NCI-H1930 (cell line): ENCODE data around the gene LEUTX.
"Not testable (repeated sequence)": the region's sequence is repeated elsewhere in the genome, so short reads cannot be mapped to it uniquely, and the experiment has no call there.

Source experiments
- DNase-seq, 2 experiments: peaks; one replicate each; lab custom pipeline; 2025; lab: John Stamatoyannopoulos, UW

The LEUTX gene, protein sequence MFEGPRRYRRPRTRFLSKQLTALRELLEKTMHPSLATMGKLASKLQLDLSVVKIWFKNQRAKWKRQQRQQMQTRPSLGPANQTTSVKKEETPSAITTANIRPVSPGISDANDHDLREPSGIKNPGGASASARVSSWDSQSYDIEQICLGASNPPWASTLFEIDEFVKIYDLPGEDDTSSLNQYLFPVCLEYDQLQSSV

DNA sequence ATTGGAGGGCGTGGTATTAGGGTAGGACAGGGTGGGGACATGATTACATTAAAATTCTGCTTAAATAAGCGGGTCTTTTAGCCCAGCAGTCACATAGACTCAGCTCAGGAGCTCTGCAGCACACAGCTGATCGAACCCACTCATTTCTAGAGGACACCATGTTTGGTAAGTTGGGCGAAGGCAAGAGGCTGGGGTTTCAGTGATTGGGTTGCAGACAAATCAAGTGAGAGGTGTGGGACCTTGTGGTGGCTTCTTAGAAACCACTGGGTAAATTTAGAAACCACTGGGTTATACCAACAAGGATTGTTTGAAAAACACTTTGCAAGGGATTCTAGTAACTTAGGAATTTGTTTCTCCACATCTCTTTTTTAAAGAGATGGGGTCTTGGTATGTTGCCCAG, at the start of gene LEUTX:
Gene LEUTX (plus strand): TSS at position 92 of the 400 bp plus-strand sequence. CDS start 67 bp downstream, at position 159.
- no peak for DNase-seq

GRCh38 chr19:39729594-39729993, 49.1 kb upstream of the LEUTX start:
- DNase-seq = no peak

DNA sequence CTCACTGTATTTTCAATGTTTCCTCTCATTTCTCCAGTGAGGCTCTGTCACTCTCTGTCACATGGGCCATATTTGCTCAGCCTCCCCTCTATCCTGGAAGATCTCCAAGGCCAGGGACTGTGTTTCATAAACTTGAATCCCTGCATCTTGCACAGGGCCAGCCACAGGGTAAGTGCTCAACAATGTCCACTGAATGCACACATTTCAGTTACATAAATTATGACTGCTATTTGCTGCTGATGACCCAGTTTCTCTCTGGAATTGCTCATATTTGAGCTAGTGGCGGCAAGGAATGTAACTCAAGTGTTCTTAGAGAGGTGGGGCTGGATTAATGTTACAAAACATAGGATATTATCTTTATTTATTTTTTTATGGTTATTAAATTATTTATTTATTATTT, 47.0 kb upstream of the LEUTX start:
- no peak for DNase-seq

DNA sequence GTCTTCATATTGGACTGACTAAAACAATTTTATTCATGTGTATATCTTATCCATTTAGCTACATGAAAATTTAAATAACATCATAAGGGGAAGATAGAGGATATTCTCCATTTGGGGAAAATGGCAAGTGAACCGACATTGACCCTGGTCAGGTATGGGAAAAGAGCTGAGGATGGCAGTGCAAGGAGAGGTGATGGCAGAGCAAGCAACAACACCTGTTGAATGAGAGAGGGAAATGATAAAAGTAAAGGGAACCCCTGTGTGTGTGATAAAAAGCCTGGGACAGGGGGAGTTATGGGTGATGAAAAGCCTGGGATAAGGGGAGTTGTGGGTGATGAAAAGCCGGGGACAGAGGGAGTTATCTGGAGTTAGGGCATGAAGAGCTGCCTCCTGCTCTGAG, 44.8 kb upstream of the LEUTX start:
- no peak for DNase-seq

DNA sequence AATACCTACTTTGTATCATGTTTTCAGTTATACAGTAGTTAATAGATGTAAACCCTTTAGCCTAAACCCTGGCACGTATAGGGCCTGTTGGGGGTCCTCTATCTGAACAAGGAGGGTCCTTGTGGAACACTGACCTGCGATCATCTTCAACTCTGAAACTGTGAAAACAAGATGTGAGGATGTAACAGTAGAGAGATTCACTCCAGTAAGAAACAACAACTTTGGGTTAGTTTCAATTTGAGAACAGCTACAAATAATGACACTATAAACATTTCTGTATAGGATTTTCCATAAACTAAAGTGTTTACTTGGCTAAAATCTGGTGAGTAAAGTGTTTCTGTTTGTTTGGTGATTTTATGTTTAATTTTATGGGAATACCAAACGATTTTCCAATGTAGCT, 43.0 kb upstream of the LEUTX start:
- no peak for DNase-seq

GRCh38 chr19:39736088-39736487, 42.6 kb upstream of the LEUTX start:
- DNase-seq = no peak

DNA sequence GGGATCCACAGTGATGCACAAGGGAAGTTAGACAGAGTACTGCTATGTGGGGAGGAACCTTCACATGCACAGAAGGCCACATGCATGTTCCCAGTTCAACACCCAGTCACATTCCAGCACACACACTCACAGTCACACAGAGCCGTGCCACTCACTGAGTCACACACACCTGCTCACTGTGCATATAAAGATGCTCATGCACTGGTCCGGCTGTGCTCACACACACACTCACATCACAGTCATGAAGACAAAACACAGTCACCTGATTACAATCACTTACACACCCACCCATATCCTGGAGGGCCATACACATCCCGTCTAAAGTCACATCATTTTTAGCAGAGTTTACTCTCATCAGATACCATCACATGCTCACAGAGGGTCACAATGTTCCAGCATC, 41.3 kb upstream of the LEUTX start:
- no peak for DNase-seq

DNA sequence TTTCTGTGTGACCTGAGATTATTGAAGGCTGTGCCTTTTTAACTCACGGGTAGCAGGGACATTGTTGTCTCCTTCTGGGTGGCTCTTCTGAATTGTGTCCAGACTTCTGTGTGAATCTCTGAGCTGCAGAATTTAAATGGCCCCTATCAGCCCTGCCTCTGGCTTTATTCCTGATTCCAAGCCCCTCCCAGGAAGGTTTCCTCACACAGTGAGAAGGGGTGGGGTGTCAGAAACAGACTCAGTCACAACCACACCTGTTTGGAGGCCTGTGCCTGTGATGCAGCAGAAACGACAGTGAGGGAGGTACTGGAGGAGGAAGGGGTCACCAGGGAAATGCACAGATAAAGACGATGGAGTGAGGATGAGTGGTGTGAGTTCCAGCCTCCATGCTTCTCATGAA, 40.8 kb upstream of the LEUTX start, which contains the start of gene CLC:
Gene CLC (minus strand): TSS at position 139 of the 400 bp plus-strand sequence. CDS start 77 bp downstream, at position 62.
- no peak for DNase-seq

- DNase-seq = no peak
Observed at GRCh38 chr19:39738814-39739213, 39.8 kb upstream of the LEUTX start.

DNA sequence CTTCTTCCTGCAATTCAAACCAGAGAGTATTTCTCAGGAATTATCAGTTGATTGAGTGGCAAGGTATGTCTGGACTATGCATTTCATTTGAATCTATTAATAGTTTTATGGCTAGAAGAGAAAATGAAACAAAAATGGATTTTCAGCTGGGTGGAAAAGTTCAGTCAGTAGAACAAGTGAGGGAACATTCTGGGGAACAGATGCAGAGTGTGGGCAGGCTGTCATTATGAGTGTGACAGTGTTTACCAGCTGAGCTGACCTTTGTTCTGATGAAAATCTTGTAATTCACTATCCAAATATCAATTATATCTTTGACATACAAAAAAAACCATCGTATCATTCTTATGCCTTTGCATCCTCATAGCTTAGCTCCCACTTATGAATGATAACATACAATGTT, 38.3 kb upstream of the LEUTX start:
- no peak for DNase-seq

DNA sequence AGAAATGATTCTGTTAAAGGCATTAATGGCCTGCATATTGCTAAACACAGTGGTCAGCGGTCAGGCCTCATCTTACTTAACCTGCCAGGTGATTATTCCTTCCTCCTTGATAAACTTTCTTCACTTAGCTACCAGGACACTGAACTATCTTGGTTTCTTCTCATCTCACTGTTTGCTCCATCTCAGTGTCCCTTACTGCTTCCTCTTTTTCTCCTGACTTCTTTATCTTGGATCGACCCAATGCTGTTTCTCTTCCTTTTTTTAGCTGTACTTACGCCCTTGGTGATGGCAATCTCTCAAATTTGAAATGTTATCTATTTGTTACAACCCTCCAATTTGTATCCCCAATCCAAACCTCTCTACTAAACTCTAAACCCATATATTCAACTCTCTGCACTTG, 33.0 kb upstream of the LEUTX start:
- no peak for DNase-seq

- DNase-seq = no peak
Observed at GRCh38 chr19:39746836-39747529, 31.7 kb upstream of the LEUTX start.

DNA sequence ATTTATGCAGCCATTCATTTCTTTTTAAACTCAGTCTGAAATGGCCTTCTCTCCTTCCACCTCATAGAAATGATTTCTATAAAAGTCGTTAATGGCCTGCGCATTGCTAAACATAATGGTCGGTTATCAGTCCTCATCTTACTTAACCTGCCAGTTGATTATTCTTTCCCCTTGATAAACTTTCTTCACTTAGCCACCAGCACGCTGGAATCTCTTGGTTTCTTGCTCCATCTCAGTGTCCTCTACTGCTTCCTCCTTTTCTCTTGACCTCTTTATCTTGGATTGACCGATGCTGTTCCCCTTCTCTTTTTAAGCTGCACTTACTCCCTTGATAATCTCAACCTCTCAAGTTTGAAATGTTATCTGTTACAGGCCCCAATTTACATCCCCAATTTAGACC, 28.7 kb upstream of the LEUTX start:
- DNase-seq = no peak

- DNase-seq = no peak
Observed at GRCh38 chr19:39752390-39752789, 26.3 kb upstream of the LEUTX start.

- no peak for DNase-seq
Observed at GRCh38 chr19:39752795-39753194, 25.9 kb upstream of the LEUTX start.

DNA sequence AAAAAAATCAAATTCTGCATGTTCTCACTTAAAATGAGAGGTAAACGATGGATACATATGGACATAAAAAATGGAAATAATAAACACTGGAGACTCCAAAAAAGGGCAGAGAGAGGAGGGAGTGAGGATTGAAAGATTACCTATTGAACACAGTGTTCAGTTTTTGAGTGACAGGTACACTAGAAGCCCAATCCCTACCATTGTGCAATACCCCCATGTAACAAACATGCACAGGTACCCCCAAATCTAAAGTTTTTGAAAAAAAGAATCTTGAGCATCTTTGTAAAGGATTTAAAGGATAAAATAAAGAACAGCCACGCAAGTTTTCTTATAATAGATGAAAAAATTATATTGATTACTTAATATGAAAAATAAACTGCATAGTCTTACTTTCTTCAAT, 24.1 kb upstream of the LEUTX start:
- no peak for DNase-seq

DNA sequence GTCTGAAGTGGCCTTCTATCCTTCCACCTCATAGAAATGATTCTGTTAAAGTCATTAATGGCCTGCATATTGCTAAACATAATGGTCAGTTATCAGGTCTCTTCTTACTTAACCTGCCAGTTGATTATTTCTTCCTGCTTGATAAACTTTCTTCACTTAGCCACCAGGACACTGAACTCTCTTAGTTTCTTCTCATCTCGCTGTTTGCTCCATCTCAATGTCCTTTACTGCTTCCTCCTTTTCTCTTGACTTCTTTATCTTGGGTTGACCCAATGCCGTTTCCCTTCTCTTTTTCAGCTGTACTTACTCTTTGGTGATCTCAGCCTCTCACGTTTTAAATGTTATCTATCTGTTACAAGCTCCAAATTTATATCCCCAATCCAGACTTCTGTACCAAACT, 23.7 kb upstream of the LEUTX start:
- no peak for DNase-seq

GRCh38 chr19:39759457-39760184, 19.0 kb upstream of the LEUTX start:
- DNase-seq = no peak

DNA sequence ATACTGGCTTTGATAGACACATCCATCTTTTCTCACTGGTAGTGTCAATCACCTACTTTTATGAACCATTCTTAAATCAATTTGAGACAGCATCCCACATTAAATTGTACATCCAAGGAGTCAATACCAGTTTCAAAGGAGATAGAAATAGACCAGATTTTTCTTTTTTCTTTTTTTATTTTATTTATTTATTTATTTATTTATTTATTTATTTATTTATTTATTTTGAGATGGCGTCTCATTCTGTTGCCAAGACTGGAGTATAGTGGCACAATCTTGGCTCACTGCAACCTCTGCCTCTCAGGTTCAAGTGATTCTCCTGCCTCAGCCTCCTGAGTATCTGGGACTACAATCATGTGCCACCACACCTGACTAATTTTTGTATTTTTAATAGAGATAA, 16.8 kb upstream of the LEUTX start:
- not testable (repeated sequence) for DNase-seq

DNA sequence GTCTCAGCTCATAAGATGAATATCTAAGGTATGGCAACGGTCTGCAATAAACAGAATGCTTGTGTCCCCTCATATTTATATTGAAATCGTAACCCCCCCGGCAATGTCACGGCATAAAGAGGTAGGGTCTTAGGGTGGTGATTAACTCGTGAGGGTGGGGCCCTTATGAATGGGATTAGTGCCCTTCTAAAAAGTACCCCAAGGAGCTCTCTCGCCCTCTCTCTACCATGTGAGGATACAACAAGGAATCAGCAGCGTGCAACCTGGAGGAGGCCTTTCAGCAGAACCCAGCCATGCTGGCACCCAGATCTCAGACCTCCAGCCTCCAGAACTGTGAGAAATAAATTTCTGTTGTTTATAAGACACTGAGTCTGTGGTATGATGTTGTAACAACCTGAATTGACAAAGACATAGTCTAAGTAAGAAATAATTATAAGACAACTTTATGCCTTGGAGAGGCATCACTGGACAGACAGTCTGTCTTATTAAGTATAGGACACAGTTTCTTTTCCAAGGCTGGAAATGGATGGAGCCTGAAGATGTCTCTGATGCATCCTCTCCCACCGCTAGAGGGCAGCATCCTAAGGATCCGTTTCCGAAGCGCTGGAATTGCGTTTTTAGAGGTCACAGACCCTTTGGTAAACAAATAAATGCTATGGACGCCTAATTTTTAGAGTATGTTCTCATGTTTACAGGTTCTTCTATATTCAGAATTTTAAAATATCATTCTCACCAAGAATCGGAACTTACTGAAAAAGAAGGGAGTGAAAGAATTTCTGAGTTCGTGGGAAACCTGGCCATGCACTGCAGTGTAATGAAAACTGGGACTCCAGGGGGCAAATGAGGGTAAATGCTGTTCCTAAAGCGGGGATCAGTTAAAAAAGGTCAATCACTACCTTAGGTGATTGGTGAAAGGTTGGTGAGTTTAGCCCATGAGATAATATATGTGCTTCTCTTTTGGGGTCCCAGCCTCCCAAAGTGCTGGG, 13.3 kb upstream of the LEUTX start:
- no peak for DNase-seq

DNA sequence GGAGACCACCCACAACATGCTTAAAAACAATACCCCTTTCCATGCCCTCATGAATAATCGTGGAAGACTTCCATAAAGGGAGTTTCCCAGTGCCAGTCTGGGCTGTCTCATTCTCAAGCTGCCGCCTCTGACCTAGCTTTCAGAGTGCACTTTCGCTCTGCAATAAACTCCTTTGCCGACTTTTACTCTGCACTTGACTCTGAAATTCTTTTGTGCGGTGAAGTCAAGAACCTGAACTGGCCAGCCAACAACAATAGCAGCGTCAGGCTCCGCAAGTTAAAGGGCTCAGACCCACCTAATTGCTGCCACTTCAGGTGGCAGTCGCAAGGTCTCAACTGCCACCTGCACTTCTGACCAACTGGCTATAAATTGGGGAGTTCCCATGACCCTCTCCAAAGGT, 10.3 kb upstream of the LEUTX start:
- no peak for DNase-seq

GRCh38 chr19:39768786-39769185, 9.9 kb upstream of the LEUTX start:
- DNase-seq = no peak
